CD4-positive, CD25-positive, alpha-beta regulatory T cell (primary cell): ENCODE measurements around the gene AGAP1. TPM values are rescaled to one million over a fixed set of nuclear protein-coding genes. Genes with fewer than 3 reads are reported as not detected.

ENCODE experiments used
- ATAC-seq, 2 donors: fragments of 150-1000 bp; cut with Tn5 transposase; one replicate each; pipeline ENCODE4 v1.10.0; 2021; ENCODE audit warnings: low read depth in 2 of 2, moderate number of reproducible peaks in 2 of 2, moderate library complexity in 1 of 2
- DNase-seq, 3 donors: peaks; one replicate each; pipeline versions ENCODE4 v3.0.0 to v3.0.0-alpha.2; 2012 to 2022; ENCODE audit warnings: mixed read lengths in 1 of 3
- H3K27ac ChIP-seq: one replicate; pipeline ENCODE4 v1.7.0; 2013; ENCODE audit warnings: mild to moderate bottlenecking, low read length; ENCODE audit not compliant: insufficient read depth, poor library complexity, severe bottlenecking
- H3K27me3 ChIP-seq: one replicate; pipeline ENCODE4 v1.7.0; 2013; ENCODE audit warnings: low read length; ENCODE audit not compliant: control insufficient read depth, insufficient read depth
- H3K36me3 ChIP-seq: one replicate; pipeline ENCODE4 v1.7.0; 2013; ENCODE audit warnings: mild to moderate bottlenecking, low read length, moderate library complexity; ENCODE audit not compliant: control insufficient read depth, insufficient read depth
- H3K4me1 ChIP-seq: 2 replicates; pipeline ENCODE4 v1.7.0; 2013; ENCODE audit warnings: mild to moderate bottlenecking, low read length; ENCODE audit not compliant: insufficient read depth, control insufficient read depth, poor library complexity, severe bottlenecking
- H3K4me3 ChIP-seq: one replicate; pipeline ENCODE4 v1.7.0; 2013; ENCODE audit warnings: low read depth, mild to moderate bottlenecking, low read length, moderate library complexity
- H3K9me3 ChIP-seq, 2 experiments: 1 replicate in 1 of 2; 2 replicates in 1 of 2; pipeline ENCODE4 v1.7.0; 2013; ENCODE audit warnings: low read length in 2 of 2, mild to moderate bottlenecking in 1 of 2, moderate library complexity in 1 of 2; ENCODE audit not compliant: control insufficient read depth in 2 of 2
- H3K27ac Mint-ChIP-seq, 3 donors: one replicate each; pipeline ENCODE4 v1.8.0; 2020 to 2022; ENCODE audit warnings: mild to moderate bottlenecking in 3 of 3, mixed read lengths in 3 of 3, moderate library complexity in 2 of 3
- H3K27me3 Mint-ChIP-seq: one replicate; pipeline ENCODE4 v1.8.0; 2022; ENCODE audit warnings: mild to moderate bottlenecking, mixed read lengths
- H3K36me3 Mint-ChIP-seq: one replicate; pipeline ENCODE4 v1.8.0; 2020; ENCODE audit warnings: mixed read lengths
- H3K4me1 Mint-ChIP-seq, 4 donors: one replicate each; pipeline ENCODE4 v1.8.0; 2020 to 2022; ENCODE audit warnings: mixed read lengths in 4 of 4, mild to moderate bottlenecking in 1 of 4
- H3K4me3 Mint-ChIP-seq, 4 donors: one replicate each; pipeline ENCODE4 v1.8.0; 2020 to 2022; ENCODE audit warnings: mild to moderate bottlenecking in 4 of 4, mixed read lengths in 4 of 4, moderate library complexity in 3 of 4
- H3K9me3 Mint-ChIP-seq, 7 donors: one replicate each; pipeline ENCODE4 v1.8.0; 2020 to 2022; ENCODE audit warnings: mixed read lengths in 7 of 7, mild to moderate bottlenecking in 3 of 7, moderate library complexity in 2 of 7
- polyA plus RNA-seq, 4 donors: library from polyadenylated mRNA; unstranded; fragments of 300-500 nt; fragmentation: Illumina TruSeq; gene quantifications; one replicate each; pipeline ENCODE4 v1.2.3, GENCODE V29; 2021
- total RNA-seq: library from RNA; stranded (reverse); gene quantifications from one replicate; pipeline ENCODE4 v1.2.3, GENCODE V29; 2022

AGAP1 gene
- total and polyA plus RNA-seq, 5 donors from 2014 or later: 0.99 TPM; not detected in 4

GRCh38 chr2:235780401-235780800 lies 286.6 kb downstream of the AGAP1 start:
- Histone ChIP-seq H3K36me3 (no peaks in the 10 kb centered on the region), H3K4me1 (no peaks in the 10 kb centered on the region), H3K27ac (no peak overlapping the region), H3K4me3 (no peak overlapping the region), H3K27me3 (no peaks in the 10 kb centered on the region), H3K9me3 (no peaks in the 10 kb centered on the region)
- Mint-ChIP-seq H3K36me3 (no peaks in the 10 kb centered on the region), H3K27me3 (peaks cover 18% of the 10 kb centered on the region), H3K9me3 (no peaks in the 10 kb centered on the region), H3K27ac (no peak overlapping the region), H3K4me1 (no peaks in the 10 kb centered on the region), H3K4me3 (no peak overlapping the region)
- ATAC-seq (no peak), DNase-seq (no peak)

- ATAC-seq (no peak), DNase-seq (no peak)
- H3K4me3 ChIP-seq: no peak overlapping the region
- Mint-ChIP-seq H3K27ac (no peak overlapping the region), H3K4me3 (no peak overlapping the region), H3K27me3 (peaks cover 14% of the 10 kb centered on the region), H3K9me3 (no peaks in the 10 kb centered on the region), H3K4me1 (no peaks in the 10 kb centered on the region), H3K36me3 (no peaks in the 10 kb centered on the region)
- H3K27me3 ChIP-seq: no peaks in the 10 kb centered on the region
- H3K4me1 ChIP-seq: no peaks in the 10 kb centered on the region
- no peak overlapping the region for H3K27ac ChIP-seq
- no peaks in the 10 kb centered on the region for H3K36me3 ChIP-seq
- no peaks in the 10 kb centered on the region for H3K9me3 ChIP-seq
Measured at GRCh38 chr2:235781775-235782174, 287.9 kb downstream of the AGAP1 start.

GRCh38 chr2:235784788-235785187 lies 290.9 kb downstream of the AGAP1 start:
- H3K4me3 ChIP-seq: no peak overlapping the region
- ATAC-seq (no peak), DNase-seq (no peak)
- H3K4me1 ChIP-seq: no peaks in the 10 kb centered on the region
- H3K4me3 Mint-ChIP-seq: no peak overlapping the region
- H3K36me3 Mint-ChIP-seq: no peaks in the 10 kb centered on the region
- H3K27ac Mint-ChIP-seq: no peak overlapping the region
- H3K27ac ChIP-seq: no peak overlapping the region
- no peaks in the 10 kb centered on the region for H3K9me3 ChIP-seq
- peaks cover 0 to 4% (median 0%) of the 10 kb centered on the region in 7 donors for H3K9me3 Mint-ChIP-seq
- no peaks in the 10 kb centered on the region for H3K36me3 ChIP-seq
- no peaks in the 10 kb centered on the region for H3K27me3 ChIP-seq
- peaks cover 23% of the 10 kb centered on the region for H3K27me3 Mint-ChIP-seq
- H3K4me1 Mint-ChIP-seq: peaks cover 0 to 3% (median 0%) of the 10 kb centered on the region in 4 donors

- peaks cover 0 to 3% (median 0%) of the 10 kb centered on the region in 4 donors for H3K4me1 Mint-ChIP-seq
- no peaks in the 10 kb centered on the region for H3K36me3 ChIP-seq
- no peaks in the 10 kb centered on the region for H3K4me1 ChIP-seq
- DNase-seq (no peak), ATAC-seq (no peak)
- H3K9me3 ChIP-seq: no peaks in the 10 kb centered on the region
- H3K27me3 Mint-ChIP-seq: peaks cover 13% of the 10 kb centered on the region
- H3K36me3 Mint-ChIP-seq: no peaks in the 10 kb centered on the region
- H3K9me3 Mint-ChIP-seq: peaks cover 0 to 4% (median 0%) of the 10 kb centered on the region in 7 donors
- H3K4me3 Mint-ChIP-seq: no peak overlapping the region
- no peak overlapping the region for H3K27ac Mint-ChIP-seq
- H3K4me3 ChIP-seq: no peak overlapping the region
- H3K27me3 ChIP-seq: no peaks in the 10 kb centered on the region
- no peak overlapping the region for H3K27ac ChIP-seq
Measured at GRCh38 chr2:235789552-235789951, 295.7 kb downstream of the AGAP1 start.

- Mint-ChIP-seq H3K4me3 (no peak overlapping the region), H3K27ac (no peak overlapping the region), H3K9me3 (no peaks in the 10 kb centered on the region), H3K27me3 (peaks cover 14% of the 10 kb centered on the region), H3K36me3 (no peaks in the 10 kb centered on the region), H3K4me1 (no peaks in the 10 kb centered on the region)
- Histone ChIP-seq H3K4me3 (no peak overlapping the region), H3K9me3 (no peaks in the 10 kb centered on the region), H3K4me1 (no peaks in the 10 kb centered on the region), H3K27ac (no peak overlapping the region), H3K27me3 (no peaks in the 10 kb centered on the region), H3K36me3 (no peaks in the 10 kb centered on the region)
- DNase-seq (peak in 1 of 3 donors; percentile 2), ATAC-seq (no peak)
Measured at GRCh38 chr2:235793163-235793752, 299.4 kb downstream of the AGAP1 start.

- Histone ChIP-seq H3K27ac (no peak overlapping the region), H3K4me1 (no peaks in the 10 kb centered on the region), H3K27me3 (no peaks in the 10 kb centered on the region), H3K36me3 (no peaks in the 10 kb centered on the region), H3K9me3 (no peaks in the 10 kb centered on the region), H3K4me3 (no peak overlapping the region)
- ATAC-seq: no peak
- DNase-seq: no peak
- Mint-ChIP-seq H3K4me3 (no peak overlapping the region), H3K27ac (no peak overlapping the region), H3K9me3 (peaks cover 0 to 4% (median 0%) of the 10 kb centered on the region in 7 donors), H3K36me3 (no peaks in the 10 kb centered on the region), H3K4me1 (peaks cover 0 to 4% (median 0%) of the 10 kb centered on the region in 4 donors), H3K27me3 (peaks cover 13% of the 10 kb centered on the region)
Measured at GRCh38 chr2:235799281-235799680, 305.4 kb downstream of the AGAP1 start.

GRCh38 chr2:235802542-235802941 lies 308.7 kb downstream of the AGAP1 start:
- Mint-ChIP-seq H3K27ac (no peak overlapping the region), H3K27me3 (peaks cover 8% of the 10 kb centered on the region), H3K9me3 (peaks cover 0 to 4% (median 0%) of the 10 kb centered on the region in 7 donors), H3K36me3 (no peaks in the 10 kb centered on the region), H3K4me1 (peaks cover 0 to 4% (median 0%) of the 10 kb centered on the region in 4 donors), H3K4me3 (no peak overlapping the region)
- no peak for ATAC-seq
- no peaks in the 10 kb centered on the region for H3K4me1 ChIP-seq
- no peak overlapping the region for H3K4me3 ChIP-seq
- H3K36me3 ChIP-seq: no peaks in the 10 kb centered on the region
- no peak for DNase-seq
- no peaks in the 10 kb centered on the region for H3K9me3 ChIP-seq
- H3K27me3 ChIP-seq: no peaks in the 10 kb centered on the region
- H3K27ac ChIP-seq: no peak overlapping the region

- Mint-ChIP-seq H3K27me3 (peaks cover 5% of the 10 kb centered on the region), H3K4me3 (no peak overlapping the region), H3K4me1 (peaks cover 0 to 4% (median 0%) of the 10 kb centered on the region in 4 donors), H3K9me3 (peaks cover 0 to 4% (median 0%) of the 10 kb centered on the region in 7 donors), H3K27ac (no peak overlapping the region), H3K36me3 (no peaks in the 10 kb centered on the region)
- Histone ChIP-seq H3K36me3 (no peaks in the 10 kb centered on the region), H3K27ac (no peak overlapping the region), H3K9me3 (no peaks in the 10 kb centered on the region), H3K27me3 (no peaks in the 10 kb centered on the region), H3K4me3 (no peak overlapping the region), H3K4me1 (no peaks in the 10 kb centered on the region)
- DNase-seq (no peak), ATAC-seq (no peak)
Measured at GRCh38 chr2:235803028-235803427, 309.2 kb downstream of the AGAP1 start.
